ENCODE results near the gene LAMC1. TPM values are rescaled to one million over a fixed set of nuclear protein-coding genes. Genes with fewer than 3 reads are reported as not detected.

The LAMC1 gene
- polyA plus RNA-seq, 2 donors = 7.0 to 17.6 TPM

DNA sequence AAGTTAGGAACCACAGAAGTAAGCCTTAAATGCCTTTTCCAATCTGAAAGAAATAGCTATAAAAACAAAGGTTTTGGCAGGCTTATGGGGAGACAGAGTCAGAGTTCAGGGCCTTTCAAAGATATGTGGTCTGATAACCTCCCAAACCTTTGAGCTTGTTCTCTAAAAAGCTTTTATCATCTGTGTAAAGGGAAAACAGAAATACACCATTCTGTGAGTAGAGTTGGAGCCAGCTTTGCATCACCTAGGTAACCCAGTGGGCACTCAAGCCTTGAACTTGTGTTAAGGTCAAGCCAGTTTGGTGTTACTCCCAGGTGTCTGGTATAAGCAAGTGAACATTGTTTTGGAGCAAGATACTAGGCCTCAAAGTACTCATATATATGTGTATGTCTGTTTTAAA, 50.1 kb downstream of the LAMC1 start:
- no peaks in the 10 kb centered on the region for H3K36me3 ChIP-seq (ENCODE audit: control insufficient read depth in 2 of 2, insufficient read depth in 2 of 2, low read length in 1 of 2)
- H3K9me3 ChIP-seq (ENCODE audit: control insufficient read depth in 2 of 2, insufficient read depth in 1 of 2, low read depth in 1 of 2, low read length in 1 of 2) = no peaks in the 10 kb centered on the region
- peaks cover 3% of the 10 kb centered on the region in 2 donors for H3K4me1 ChIP-seq (ENCODE audit: control insufficient read depth in 2 of 2, insufficient read depth in 2 of 2, low read length in 1 of 2)
- no peak overlapping the region for H3K4me3 ChIP-seq (ENCODE audit: low read depth in 1 of 2, low read length in 2 of 2)
- no peaks in the 10 kb centered on the region for H3K27me3 ChIP-seq (ENCODE audit: control insufficient read depth in 1 of 2, insufficient read depth in 2 of 2, low read length in 2 of 2)
- no peak overlapping the region for H3K27ac ChIP-seq (ENCODE audit: low read depth in 2 of 2, low read length in 1 of 2)

DNA sequence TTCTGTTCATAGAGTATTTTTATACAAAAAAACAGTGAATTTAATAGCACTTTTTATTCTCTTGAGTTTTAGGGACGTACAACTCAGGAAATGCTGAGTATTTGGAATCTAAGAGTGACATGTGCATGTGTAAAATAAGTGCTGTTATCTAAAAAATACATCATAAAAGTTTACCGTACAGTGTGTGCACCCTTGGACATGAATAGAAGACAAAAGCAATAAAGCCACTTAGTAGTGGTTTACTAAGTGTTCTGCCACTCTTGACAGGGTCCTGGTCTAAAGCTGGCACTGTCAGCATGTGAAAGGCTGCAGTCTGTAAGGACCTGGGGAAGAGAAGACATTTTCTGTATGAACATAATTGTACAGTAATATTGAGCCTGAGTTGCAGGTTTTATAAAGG, 51.0 kb downstream of the LAMC1 start:
- H3K4me3 ChIP-seq (ENCODE audit: low read depth in 1 of 2, low read length in 2 of 2) = no peak overlapping the region
- no peak overlapping the region for H3K27ac ChIP-seq (ENCODE audit: low read depth in 2 of 2, low read length in 1 of 2)
- H3K4me1 ChIP-seq (ENCODE audit: control insufficient read depth in 2 of 2, insufficient read depth in 2 of 2, low read length in 1 of 2) = peaks cover 3% of the 10 kb centered on the region in 2 donors
- no peaks in the 10 kb centered on the region for H3K9me3 ChIP-seq (ENCODE audit: control insufficient read depth in 2 of 2, insufficient read depth in 1 of 2, low read depth in 1 of 2, low read length in 1 of 2)
- no peaks in the 10 kb centered on the region for H3K27me3 ChIP-seq (ENCODE audit: control insufficient read depth in 1 of 2, insufficient read depth in 2 of 2, low read length in 2 of 2)
- WGBS, 2 donors = 59 to 71% methylated on average over 2 of the region's 2 CpGs
- no peaks in the 10 kb centered on the region for H3K36me3 ChIP-seq (ENCODE audit: control insufficient read depth in 2 of 2, insufficient read depth in 2 of 2, low read length in 1 of 2)

DNA sequence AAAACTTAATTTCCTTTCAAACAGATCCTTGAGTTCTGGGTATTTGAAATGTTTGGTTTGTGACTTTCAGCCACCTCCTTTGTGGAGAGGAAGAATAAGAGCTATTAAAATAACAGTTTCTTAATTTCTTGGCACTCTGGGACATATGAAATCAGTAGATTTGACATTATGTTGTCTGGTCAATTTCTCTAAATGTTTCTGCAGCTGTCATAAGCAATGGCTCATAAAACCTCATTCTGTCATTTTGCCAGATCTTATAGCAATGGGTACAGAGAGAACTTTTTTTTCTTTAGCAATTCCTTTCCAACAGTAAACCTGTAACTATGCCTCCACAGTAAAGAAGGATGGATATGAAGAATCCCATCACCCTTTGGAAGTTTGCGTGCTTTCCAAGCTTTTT, 52.6 kb downstream of the LAMC1 start:
- H3K9me3 ChIP-seq (ENCODE audit: control insufficient read depth in 2 of 2, insufficient read depth in 1 of 2, low read depth in 1 of 2, low read length in 1 of 2) = no peaks in the 10 kb centered on the region
- WGBS, 2 donors = 74 to 76% methylated on average over 1 of the region's 1 CpG
- no peak overlapping the region for H3K4me3 ChIP-seq (ENCODE audit: low read depth in 1 of 2, low read length in 2 of 2)
- no peaks in the 10 kb centered on the region for H3K36me3 ChIP-seq (ENCODE audit: control insufficient read depth in 2 of 2, insufficient read depth in 2 of 2, low read length in 1 of 2)
- no peaks in the 10 kb centered on the region for H3K27me3 ChIP-seq (ENCODE audit: control insufficient read depth in 1 of 2, insufficient read depth in 2 of 2, low read length in 2 of 2)
- peaks cover 0 to 3% of the 10 kb centered on the region in 2 donors for H3K4me1 ChIP-seq (ENCODE audit: control insufficient read depth in 2 of 2, insufficient read depth in 2 of 2, low read length in 1 of 2)
- H3K27ac ChIP-seq (ENCODE audit: low read depth in 2 of 2, low read length in 1 of 2) = no peak overlapping the region

DNA sequence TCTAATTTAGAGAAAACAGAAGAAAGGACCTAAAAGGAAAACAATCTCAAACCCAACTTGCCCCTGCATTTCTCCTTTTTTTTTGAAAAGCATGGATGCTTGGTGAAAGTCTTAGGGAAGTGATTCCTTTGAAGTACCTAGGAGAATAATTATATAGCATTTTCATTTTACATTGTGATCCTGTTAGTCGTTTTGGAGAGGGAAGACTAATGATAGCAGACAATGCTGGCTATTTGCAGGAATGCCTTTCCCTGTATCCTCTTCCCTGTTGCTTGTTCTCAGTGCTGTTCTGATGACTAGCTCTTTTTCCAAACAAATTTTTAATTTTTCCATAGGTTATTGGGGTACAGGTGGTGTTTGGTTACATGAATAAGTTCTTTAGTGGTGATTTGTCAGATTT, 53.9 kb downstream of the LAMC1 start:
- H3K27me3 ChIP-seq (ENCODE audit: control insufficient read depth in 1 of 2, insufficient read depth in 2 of 2, low read length in 2 of 2) = no peaks in the 10 kb centered on the region
- H3K36me3 ChIP-seq (ENCODE audit: control insufficient read depth in 2 of 2, insufficient read depth in 2 of 2, low read length in 1 of 2) = no peaks in the 10 kb centered on the region
- H3K4me3 ChIP-seq (ENCODE audit: low read depth in 1 of 2, low read length in 2 of 2) = no peak overlapping the region
- no peak overlapping the region for H3K27ac ChIP-seq (ENCODE audit: low read depth in 2 of 2, low read length in 1 of 2)
- 15 to 39% methylated on average over 1 of the region's 1 CpG for WGBS, 2 donors
- H3K9me3 ChIP-seq (ENCODE audit: control insufficient read depth in 2 of 2, insufficient read depth in 1 of 2, low read depth in 1 of 2, low read length in 1 of 2) = no peaks in the 10 kb centered on the region
- peaks cover 0 to 3% of the 10 kb centered on the region in 2 donors for H3K4me1 ChIP-seq (ENCODE audit: control insufficient read depth in 2 of 2, insufficient read depth in 2 of 2, low read length in 1 of 2)

DNA sequence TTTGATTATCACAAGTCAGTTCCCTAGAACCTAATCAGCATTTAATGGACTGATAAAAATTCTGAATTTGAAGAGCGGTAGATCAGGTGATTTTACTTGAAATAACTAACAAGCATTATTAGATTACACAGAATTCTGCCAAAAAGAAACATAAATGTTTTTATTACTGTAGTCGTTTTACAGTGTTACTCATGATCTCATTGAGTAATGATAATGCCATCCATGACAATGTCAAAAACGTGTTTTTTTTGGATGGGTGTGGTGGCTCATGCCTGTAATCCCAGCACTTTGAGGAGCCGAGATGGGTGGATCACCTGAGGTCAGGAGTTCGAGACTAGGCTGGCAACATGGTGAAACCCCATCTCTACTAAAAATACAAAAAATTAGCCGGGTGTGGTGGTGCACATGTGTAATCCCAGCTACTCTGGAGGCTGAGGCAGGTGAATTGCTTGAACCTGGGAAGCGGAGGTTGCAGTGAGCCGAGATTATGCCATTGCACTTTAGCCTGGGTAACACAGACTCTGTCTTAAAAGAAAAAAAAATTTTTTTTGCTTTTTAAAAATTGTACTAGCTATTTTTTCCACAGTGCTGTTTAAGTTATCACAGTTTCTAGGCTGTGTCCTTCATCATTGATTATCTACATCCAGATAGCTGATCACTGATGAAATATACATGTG, 56.6 kb downstream of the LAMC1 start:
- no peaks in the 10 kb centered on the region for H3K9me3 ChIP-seq (ENCODE audit: control insufficient read depth in 2 of 2, insufficient read depth in 1 of 2, low read depth in 1 of 2, low read length in 1 of 2)
- no peak overlapping the region for H3K27ac ChIP-seq (ENCODE audit: low read depth in 2 of 2, low read length in 1 of 2)
- no peaks in the 10 kb centered on the region for H3K27me3 ChIP-seq (ENCODE audit: control insufficient read depth in 1 of 2, insufficient read depth in 2 of 2, low read length in 2 of 2)
- H3K36me3 ChIP-seq (ENCODE audit: control insufficient read depth in 2 of 2, insufficient read depth in 2 of 2, low read length in 1 of 2) = no peaks in the 10 kb centered on the region
- H3K4me1 ChIP-seq (ENCODE audit: control insufficient read depth in 2 of 2, insufficient read depth in 2 of 2, low read length in 1 of 2) = no peaks in the 10 kb centered on the region
- H3K4me3 ChIP-seq (ENCODE audit: low read depth in 1 of 2, low read length in 2 of 2) = no peak overlapping the region
- WGBS, 2 donors = 60% methylated on average over 8 of the region's 8 CpGs

DNA sequence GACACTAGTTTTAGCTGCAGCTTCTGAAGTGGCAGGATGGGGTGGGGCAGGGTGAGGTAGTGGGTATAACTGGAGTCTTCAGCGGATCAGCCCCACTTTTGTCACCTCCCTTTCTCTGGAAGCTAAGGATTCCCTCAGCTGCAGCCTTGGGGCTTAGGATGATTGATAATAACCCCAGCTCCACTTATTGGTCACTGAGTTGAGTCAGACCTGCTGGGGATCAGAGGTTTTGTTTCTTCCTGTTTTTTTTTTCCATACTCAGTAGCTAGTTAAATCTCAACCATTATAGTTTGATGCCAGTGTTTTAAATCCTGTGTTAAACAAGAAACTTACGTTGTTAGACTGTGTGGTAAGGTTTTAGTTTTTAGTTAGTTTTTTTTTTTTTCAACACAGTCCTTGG, 57.2 kb downstream of the LAMC1 start:
- WGBS, 2 donors = 39 to 48% methylated on average over 2 of the region's 2 CpGs
- no peak overlapping the region for H3K4me3 ChIP-seq (ENCODE audit: low read depth in 1 of 2, low read length in 2 of 2)
- no peaks in the 10 kb centered on the region for H3K27me3 ChIP-seq (ENCODE audit: control insufficient read depth in 1 of 2, insufficient read depth in 2 of 2, low read length in 2 of 2)
- H3K27ac ChIP-seq (ENCODE audit: low read depth in 2 of 2, low read length in 1 of 2) = no peak overlapping the region
- no peaks in the 10 kb centered on the region for H3K9me3 ChIP-seq (ENCODE audit: control insufficient read depth in 2 of 2, insufficient read depth in 1 of 2, low read depth in 1 of 2, low read length in 1 of 2)
- H3K4me1 ChIP-seq (ENCODE audit: control insufficient read depth in 2 of 2, insufficient read depth in 2 of 2, low read length in 1 of 2) = no peaks in the 10 kb centered on the region
- H3K36me3 ChIP-seq (ENCODE audit: control insufficient read depth in 2 of 2, insufficient read depth in 2 of 2, low read length in 1 of 2) = no peaks in the 10 kb centered on the region

DNA sequence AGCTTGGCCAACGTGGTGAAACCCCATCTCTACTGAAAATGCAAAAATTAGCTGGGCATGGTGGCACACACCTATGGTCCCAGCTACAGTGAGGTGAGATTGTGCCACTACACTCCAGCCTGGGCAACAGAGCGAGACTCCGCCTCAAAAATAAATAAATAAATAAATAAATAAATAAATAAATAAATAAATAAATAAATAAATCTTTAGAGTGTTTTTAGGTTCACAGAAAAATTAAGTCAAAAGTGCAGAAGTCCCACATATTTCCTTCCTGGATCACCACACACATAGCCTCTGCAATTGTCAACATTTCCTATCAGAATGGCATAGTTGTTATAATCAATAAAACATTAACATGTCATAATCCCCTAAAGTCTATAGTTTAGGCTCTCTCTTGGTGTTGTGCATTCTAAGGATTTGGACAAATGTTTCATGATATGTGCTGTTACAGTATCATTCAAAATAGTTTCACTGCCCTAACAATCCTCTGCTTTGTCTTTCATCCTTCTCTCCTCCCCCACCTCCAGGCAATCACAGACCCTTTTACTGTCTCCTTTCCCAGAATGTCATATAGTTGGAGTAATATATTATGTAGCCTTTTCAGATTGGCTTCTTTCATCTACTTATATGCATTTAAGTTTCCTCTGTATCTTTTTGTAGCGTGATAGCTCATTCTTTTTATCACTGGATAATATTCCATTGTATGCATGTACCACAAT, 58.3 kb downstream of the LAMC1 start:
- 89 to 91% methylated on average over 4 of the region's 4 CpGs for WGBS, 2 donors
- H3K27ac ChIP-seq (ENCODE audit: low read depth in 2 of 2, low read length in 1 of 2) = no peak overlapping the region

DNA sequence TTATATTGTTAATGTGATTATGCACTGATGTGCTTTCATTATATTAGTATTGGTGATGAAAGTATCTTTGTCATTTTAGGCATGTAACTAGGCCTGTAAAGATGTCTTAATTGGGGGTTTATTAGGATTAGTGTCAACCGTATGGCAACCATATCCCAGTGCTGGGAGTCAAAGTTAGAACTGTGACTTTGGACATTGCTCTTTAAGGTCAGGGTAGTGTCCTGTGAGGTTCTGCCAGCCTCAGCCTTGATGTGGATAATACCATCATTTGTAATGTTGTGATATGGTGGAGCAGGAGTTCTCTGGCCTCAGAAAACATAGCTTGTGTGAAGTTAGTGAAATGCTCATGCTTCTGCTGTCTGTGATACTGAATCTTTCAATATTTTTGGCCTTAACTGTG, 59.4 kb downstream of the LAMC1 start:
- Histone ChIP-seq H3K36me3 (ENCODE audit: control insufficient read depth in 2 of 2, insufficient read depth in 2 of 2, low read length in 1 of 2) (no peaks in the 10 kb centered on the region), H3K27me3 (ENCODE audit: control insufficient read depth in 1 of 2, insufficient read depth in 2 of 2, low read length in 2 of 2) (no peaks in the 10 kb centered on the region), H3K9me3 (ENCODE audit: control insufficient read depth in 2 of 2, insufficient read depth in 1 of 2, low read depth in 1 of 2, low read length in 1 of 2) (no peaks in the 10 kb centered on the region), H3K27ac (ENCODE audit: low read depth in 2 of 2, low read length in 1 of 2) (no peak overlapping the region), H3K4me3 (ENCODE audit: low read depth in 1 of 2, low read length in 2 of 2) (no peak overlapping the region), H3K4me1 (ENCODE audit: control insufficient read depth in 2 of 2, insufficient read depth in 2 of 2, low read length in 1 of 2) (no peaks in the 10 kb centered on the region)
- 79 to 81% methylated on average over 1 of the region's 1 CpG for WGBS, 2 donors

More for the DNA sequence above, 58.3 kb downstream of the LAMC1 start:
- no peaks in the 10 kb centered on the region for H3K9me3 ChIP-seq (ENCODE audit: control insufficient read depth in 2 of 2, insufficient read depth in 1 of 2, low read depth in 1 of 2, low read length in 1 of 2)
- H3K4me3 ChIP-seq (ENCODE audit: low read depth in 1 of 2, low read length in 2 of 2) = no peak overlapping the region
- H3K4me1 ChIP-seq (ENCODE audit: control insufficient read depth in 2 of 2, insufficient read depth in 2 of 2, low read length in 1 of 2) = no peaks in the 10 kb centered on the region
- H3K36me3 ChIP-seq (ENCODE audit: control insufficient read depth in 2 of 2, insufficient read depth in 2 of 2, low read length in 1 of 2) = no peaks in the 10 kb centered on the region
- no peaks in the 10 kb centered on the region for H3K27me3 ChIP-seq (ENCODE audit: control insufficient read depth in 1 of 2, insufficient read depth in 2 of 2, low read length in 2 of 2)

DNA sequence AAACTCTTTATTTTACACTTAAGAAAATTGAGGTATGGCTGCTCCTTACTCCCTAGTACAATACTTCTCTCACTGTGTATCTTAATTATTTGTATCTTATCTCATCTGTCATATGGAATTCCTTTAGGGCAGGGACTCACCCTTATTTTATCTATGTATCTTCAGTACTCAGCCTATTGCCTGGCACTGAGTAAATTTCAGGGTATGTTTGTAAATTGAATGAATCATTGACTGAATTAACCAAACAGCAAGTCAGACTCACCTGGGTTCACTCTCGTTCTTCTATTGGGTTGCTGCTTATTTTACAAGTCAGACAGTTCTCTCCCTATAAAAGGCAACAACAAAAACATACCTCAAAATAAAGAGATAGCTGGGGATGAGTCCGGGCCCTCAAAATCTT, 63.8 kb downstream of the LAMC1 start:
- Histone ChIP-seq H3K4me3 (ENCODE audit: low read depth in 1 of 2, low read length in 2 of 2) (no peak overlapping the region), H3K27me3 (ENCODE audit: control insufficient read depth in 1 of 2, insufficient read depth in 2 of 2, low read length in 2 of 2) (no peaks in the 10 kb centered on the region), H3K9me3 (ENCODE audit: control insufficient read depth in 2 of 2, insufficient read depth in 1 of 2, low read depth in 1 of 2, low read length in 1 of 2) (no peaks in the 10 kb centered on the region), H3K36me3 (ENCODE audit: control insufficient read depth in 2 of 2, insufficient read depth in 2 of 2, low read length in 1 of 2) (no peaks in the 10 kb centered on the region), H3K27ac (ENCODE audit: low read depth in 2 of 2, low read length in 1 of 2) (no peak overlapping the region), H3K4me1 (ENCODE audit: control insufficient read depth in 2 of 2, insufficient read depth in 2 of 2, low read length in 1 of 2) (no peaks in the 10 kb centered on the region)
- 69 to 82% methylated on average over 2 of the region's 2 CpGs for WGBS, 2 donors

All from esophagus (tissue), 2 donors.